Activated naive CD8-positive, alpha-beta T cell treated with anti-CD3 and anti-CD28 coated beads, Interleukin-2, amount 50 U/mL, for 24 hours (primary cell): ENCODE data around the gene INSM2.

ENCODE experiments used
- ATAC-seq: fragments of 150-1000 bp; cut with Tn5 transposase; one replicate; pipeline ENCODE4 v1.10.0; 2021
- DNase-seq: peaks from one replicate; pipeline ENCODE4 v3.0.0; 2021
- H3K27ac Mint-ChIP-seq: one replicate; pipeline ENCODE4 v1.8.0; 2021; ENCODE audit warnings: mild to moderate bottlenecking, mixed read lengths
- H3K27me3 Mint-ChIP-seq: one replicate; pipeline ENCODE4 v1.8.0; 2021; ENCODE audit warnings: mixed read lengths
- H3K36me3 Mint-ChIP-seq: one replicate; pipeline ENCODE4 v1.8.0; 2021; ENCODE audit warnings: low read depth, mixed read lengths
- H3K4me1 Mint-ChIP-seq: one replicate; pipeline ENCODE4 v1.8.0; 2021; ENCODE audit warnings: mixed read lengths
- H3K4me3 Mint-ChIP-seq: one replicate; pipeline ENCODE4 v1.8.0; 2021; ENCODE audit warnings: mild to moderate bottlenecking, moderate library complexity, mixed read lengths
- H3K9me3 Mint-ChIP-seq: one replicate; pipeline ENCODE4 v1.8.0; 2021; ENCODE audit warnings: mixed read lengths

Gene INSM2

DNA sequence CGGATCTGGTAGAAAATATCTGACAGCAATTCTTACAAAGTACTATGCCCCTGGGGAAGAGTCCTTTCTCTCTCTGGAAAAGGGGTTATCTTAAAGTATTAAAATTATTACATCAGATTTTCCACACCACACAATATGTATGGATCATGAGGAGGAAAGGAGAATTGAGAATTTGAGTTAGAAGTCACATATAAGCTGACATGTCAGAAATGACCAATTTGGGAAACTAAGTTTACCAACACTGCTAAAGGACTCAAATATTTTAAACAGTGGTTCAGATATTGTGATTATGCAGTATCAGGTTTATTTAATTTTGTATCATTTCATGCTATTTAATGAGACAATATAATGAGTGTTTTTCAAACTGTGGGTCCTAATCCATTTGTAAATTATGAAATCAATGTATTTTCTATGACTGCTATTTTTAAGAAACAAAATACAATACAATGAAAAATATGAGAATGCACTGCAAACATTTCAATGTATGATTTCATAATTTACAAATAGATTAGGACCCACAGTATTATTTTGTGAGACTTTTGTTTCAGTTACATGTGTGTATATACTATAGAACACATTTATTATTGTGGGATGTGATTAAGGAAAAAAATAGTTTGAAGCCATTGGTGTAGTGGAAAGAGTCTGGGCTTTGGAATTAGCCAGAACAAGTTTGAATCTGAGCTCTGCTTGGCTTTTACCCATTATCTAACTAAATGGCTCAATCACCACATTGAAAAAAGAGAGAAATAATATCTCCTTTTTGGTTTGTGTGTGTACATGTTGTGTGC lies 1.8 kb upstream of the INSM2 start:
- Mint-ChIP-seq H3K4me1 (peaks cover 14% of the 10 kb centered on the region), H3K4me3 (no peak overlapping the region), H3K27ac (no peak overlapping the region), H3K9me3 (no peaks in the 10 kb centered on the region), H3K27me3 (peaks cover 62% of the 10 kb centered on the region), H3K36me3 (no peaks in the 10 kb centered on the region)
- DNase-seq (no peak), ATAC-seq (no peak)

DNA sequence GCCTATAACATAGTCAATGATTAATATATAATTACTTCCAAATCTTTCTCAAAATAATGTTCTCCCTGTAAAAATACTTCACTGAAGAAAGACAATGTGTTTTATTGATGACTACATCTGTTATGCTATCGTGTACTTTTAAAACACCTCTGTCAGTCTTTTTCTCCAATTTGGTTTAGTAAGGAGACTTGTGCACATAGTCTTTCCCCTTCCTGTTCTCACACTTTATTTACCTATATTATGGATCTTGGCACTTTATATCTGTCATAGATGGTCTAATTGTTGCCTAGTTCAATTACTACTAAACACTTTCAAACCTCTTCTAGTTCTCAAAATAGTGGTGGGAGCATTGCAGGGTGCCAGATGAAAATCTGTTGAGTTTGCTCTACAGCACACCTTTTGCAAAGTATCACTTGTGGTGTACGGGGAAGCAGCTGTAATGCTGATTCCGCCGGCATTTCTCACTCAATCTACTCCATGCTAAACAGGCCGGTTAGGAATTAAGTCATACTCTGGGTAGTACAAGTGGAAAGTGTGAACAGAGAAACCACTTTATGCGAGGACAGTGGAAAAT lies 1.1 kb upstream of the INSM2 start:
- no peak overlapping the region for H3K27ac Mint-ChIP-seq
- peak; percentile 2 for DNase-seq
- peaks cover under 1% of the 10 kb centered on the region for H3K36me3 Mint-ChIP-seq
- H3K9me3 Mint-ChIP-seq, result no peaks in the 10 kb centered on the region
- H3K4me3 Mint-ChIP-seq, result peak overlapping the region; percentile 60
- no peak for ATAC-seq
- H3K4me1 Mint-ChIP-seq, result peaks cover 14% of the 10 kb centered on the region
- peaks cover 62% of the 10 kb centered on the region for H3K27me3 Mint-ChIP-seq

DNA sequence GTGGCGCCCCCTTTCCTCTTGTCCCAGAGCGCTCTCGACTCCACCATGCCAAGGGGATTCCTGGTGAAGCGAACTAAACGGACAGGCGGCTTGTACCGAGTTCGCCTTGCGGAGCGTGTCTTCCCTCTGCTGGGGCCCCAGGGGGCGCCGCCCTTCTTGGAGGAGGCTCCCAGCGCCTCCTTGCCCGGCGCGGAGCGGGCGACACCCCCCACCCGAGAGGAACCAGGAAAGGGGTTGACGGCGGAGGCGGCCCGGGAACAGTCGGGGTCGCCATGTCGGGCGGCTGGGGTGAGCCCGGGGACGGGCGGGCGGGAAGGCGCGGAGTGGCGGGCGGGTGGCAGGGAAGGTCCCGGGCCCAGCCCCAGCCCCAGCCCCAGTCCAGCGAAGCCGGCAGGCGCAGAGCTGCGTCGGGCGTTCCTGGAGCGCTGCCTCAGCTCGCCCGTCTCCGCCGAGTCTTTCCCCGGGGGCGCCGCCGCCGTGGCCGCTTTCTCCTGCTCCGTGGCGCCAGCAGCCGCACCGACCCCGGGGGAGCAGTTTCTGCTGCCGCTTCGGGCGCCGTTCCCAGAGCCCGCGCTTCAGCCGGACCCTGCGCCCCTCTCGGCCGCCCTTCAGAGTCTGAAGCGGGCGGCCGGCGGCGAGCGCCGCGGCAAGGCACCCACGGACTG lies 376 bp downstream of the INSM2 start:
- ATAC-seq, result no peak
- H3K27me3 Mint-ChIP-seq, result peaks cover 57% of the 10 kb centered on the region
- H3K4me3 Mint-ChIP-seq, result peak overlapping the region; percentile 68
- H3K4me1 Mint-ChIP-seq, result peaks cover 14% of the 10 kb centered on the region
- H3K27ac Mint-ChIP-seq, result no peak overlapping the region
- H3K36me3 Mint-ChIP-seq, result peaks cover 3% of the 10 kb centered on the region
- peak; percentile 7 for DNase-seq
- no peaks in the 10 kb centered on the region for H3K9me3 Mint-ChIP-seq

DNA sequence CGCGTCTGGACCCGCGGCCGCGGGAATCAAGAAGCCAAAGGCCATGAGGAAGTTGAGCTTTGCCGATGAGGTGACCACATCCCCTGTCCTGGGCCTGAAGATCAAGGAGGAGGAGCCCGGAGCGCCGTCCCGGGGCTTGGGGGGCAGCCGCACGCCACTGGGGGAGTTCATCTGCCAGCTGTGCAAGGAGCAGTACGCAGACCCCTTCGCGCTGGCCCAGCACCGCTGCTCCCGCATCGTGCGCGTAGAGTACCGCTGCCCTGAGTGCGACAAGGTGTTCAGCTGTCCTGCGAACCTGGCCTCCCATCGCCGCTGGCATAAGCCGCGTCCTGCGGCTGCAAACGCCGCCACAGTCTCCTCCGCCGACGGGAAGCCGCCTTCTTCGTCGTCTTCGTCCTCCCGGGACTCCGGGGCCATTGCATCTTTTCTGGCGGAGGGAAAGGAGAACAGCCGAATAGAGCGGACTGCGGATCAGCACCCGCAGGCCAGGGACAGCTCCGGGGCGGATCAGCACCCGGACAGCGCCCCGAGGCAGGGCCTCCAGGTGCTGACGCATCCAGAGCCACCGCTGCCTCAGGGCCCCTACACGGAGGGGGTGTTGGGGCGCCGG lies 1.0 kb downstream of the INSM2 start:
- no peaks in the 10 kb centered on the region for H3K9me3 Mint-ChIP-seq
- peak overlapping the region; percentile 68 for H3K4me3 Mint-ChIP-seq
- H3K36me3 Mint-ChIP-seq, result peaks cover 3% of the 10 kb centered on the region
- ATAC-seq (peak; percentile 80), DNase-seq (peak; percentile 76)
- H3K27ac Mint-ChIP-seq, result no peak overlapping the region
- H3K4me1 Mint-ChIP-seq, result peaks cover 14% of the 10 kb centered on the region
- H3K27me3 Mint-ChIP-seq, result peaks cover 53% of the 10 kb centered on the region

DNA sequence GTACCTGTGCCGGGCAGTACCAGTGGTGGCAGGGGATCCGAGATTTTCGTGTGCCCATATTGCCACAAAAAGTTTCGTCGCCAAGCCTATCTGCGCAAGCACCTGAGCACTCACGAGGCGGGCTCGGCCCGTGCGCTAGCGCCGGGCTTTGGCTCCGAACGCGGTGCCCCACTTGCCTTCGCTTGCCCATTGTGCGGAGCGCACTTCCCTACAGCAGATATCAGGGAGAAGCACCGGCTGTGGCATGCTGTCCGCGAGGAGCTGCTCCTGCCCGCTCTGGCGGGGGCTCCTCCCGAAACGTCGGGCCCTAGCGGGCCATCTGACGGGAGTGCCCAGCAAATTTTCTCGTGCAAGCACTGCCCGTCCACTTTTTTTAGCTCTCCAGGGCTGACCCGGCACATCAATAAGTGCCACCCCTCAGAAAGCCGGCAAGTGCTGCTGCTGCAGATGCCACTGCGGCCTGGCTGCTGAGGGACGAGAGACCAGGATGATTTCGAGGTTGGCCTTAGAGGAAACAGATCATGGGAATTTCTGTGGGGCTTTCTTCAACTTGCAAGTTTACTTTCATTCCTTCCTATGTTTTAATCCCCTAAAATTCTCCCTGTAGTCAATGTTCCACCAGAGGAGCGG lies 1.6 kb downstream of the INSM2 start:
- H3K4me3 Mint-ChIP-seq, result peak overlapping the region; percentile 68

DNA sequence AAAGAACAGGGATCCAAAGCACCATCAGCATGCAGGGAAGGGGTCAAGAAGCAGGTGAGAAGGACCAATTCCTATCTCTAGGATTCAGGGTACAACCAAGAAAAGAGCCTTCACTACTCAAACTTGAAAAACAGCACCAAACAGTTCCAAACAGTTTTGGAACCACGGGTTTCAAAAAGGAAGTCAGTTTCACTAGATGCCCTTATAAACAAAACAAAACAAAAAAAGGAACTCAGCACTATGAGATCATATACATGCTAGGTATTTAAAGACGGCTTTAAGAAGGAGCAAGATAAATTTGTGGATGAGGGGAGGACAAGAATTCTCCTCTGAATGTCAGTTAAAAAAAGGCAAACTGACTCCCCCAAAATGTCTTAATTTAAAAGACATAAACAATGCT lies 6.0 kb downstream of the INSM2 start:
- DNase-seq, result no peak
- Mint-ChIP-seq H3K36me3 (peaks cover 6% of the 10 kb centered on the region), H3K27ac (no peak overlapping the region), H3K27me3 (peaks cover 21% of the 10 kb centered on the region), H3K4me3 (no peak overlapping the region), H3K9me3 (no peaks in the 10 kb centered on the region), H3K4me1 (peaks cover 8% of the 10 kb centered on the region)
- no peak for ATAC-seq

More for the DNA sequence above, 1.6 kb downstream of the INSM2 start:
- Mint-ChIP-seq H3K4me1 (peaks cover 14% of the 10 kb centered on the region), H3K9me3 (no peaks in the 10 kb centered on the region), H3K27ac (no peak overlapping the region), H3K36me3 (peaks cover 3% of the 10 kb centered on the region), H3K27me3 (peaks cover 47% of the 10 kb centered on the region)
- no peak for ATAC-seq
- DNase-seq, result no peak

DNA sequence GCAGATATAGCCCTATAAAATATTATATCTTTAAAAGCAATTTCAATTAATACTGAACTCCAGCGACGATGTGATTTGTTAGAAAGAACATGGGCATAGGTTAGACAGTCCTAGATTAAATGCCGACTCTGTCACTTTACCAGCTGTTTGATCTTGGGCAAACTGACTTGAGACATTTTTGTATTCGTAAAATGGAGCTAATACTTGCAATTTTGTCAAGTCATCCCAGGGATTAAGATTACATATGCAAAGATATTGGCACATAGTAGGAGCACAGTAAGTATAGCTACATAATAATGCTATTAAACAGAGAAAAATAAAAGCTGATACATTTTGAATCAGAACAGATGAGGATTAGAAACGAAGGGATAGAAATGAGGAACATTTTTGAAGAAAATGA lies 9.0 kb downstream of the INSM2 start:
- H3K4me1 Mint-ChIP-seq, result no peaks in the 10 kb centered on the region
- ATAC-seq, result no peak
- peaks cover 4% of the 10 kb centered on the region for H3K36me3 Mint-ChIP-seq
- H3K9me3 Mint-ChIP-seq, result no peaks in the 10 kb centered on the region
- no peak overlapping the region for H3K27ac Mint-ChIP-seq
- no peak overlapping the region for H3K4me3 Mint-ChIP-seq
- DNase-seq, result no peak
- H3K27me3 Mint-ChIP-seq, result no peaks in the 10 kb centered on the region

DNA sequence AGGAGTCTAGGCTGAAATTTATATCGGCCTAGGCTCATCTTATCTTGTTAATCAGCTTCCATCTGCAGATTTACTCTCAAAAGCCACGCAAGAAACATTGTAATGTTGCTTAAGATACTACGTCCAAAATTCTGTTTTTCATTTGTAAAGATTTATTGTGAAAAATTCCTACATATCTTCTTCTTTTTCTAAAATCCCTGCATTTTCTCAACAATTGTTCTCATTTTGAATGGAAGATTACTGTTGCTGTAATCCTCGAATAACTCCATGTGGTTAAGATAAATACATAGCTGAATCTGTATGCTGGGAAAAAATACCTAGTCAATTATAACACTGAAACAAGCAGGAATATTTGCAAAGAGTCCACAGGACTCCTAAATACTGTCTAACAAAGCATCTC lies 15.6 kb downstream of the INSM2 start:
- Mint-ChIP-seq H3K36me3 (peaks cover 3% of the 10 kb centered on the region), H3K4me3 (no peak overlapping the region), H3K4me1 (no peaks in the 10 kb centered on the region), H3K27me3 (no peaks in the 10 kb centered on the region), H3K9me3 (no peaks in the 10 kb centered on the region), H3K27ac (no peak overlapping the region)
- no peak for ATAC-seq
- no peak for DNase-seq

DNA sequence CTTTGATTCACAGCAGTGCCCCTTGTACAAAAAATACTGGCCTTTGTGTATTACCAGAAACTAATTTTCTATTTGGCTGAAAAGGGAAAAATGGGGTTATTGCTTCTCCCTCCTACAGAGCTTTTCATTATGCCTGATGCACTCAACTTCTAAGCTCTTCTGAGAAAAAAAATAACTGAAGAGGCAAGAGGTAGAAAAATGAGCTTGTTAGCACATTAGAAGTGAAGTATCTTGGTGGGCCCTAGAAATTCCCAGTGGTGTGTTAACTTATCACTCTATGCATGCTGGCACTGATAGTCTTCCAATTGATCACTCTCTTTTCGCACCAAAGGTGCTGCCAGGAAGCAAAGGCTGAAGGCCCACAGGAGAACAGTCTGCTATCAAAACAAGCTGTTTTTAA lies 17.1 kb downstream of the INSM2 start:
- peaks cover 3% of the 10 kb centered on the region for H3K36me3 Mint-ChIP-seq

DNA sequence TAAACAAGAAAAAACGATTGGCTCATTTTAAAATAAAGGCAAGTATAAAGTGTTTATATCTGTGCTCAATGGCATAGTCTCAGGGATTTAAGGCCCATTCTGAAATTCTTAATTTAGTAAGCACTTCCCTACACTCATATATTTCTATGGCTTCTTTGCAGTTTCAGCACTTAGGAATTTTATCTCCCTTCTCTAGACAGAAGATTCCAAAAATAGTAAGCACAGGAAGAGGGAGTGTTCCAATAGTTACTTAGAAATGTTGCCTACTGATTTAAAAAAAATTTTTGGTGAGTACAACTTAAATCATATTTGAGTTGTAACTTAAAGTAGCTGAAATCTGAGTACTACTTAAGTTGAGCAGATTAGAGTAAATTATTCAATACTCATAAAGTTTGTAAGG lies 19.8 kb downstream of the INSM2 start:
- Mint-ChIP-seq H3K27me3 (no peaks in the 10 kb centered on the region), H3K4me1 (no peaks in the 10 kb centered on the region), H3K36me3 (no peaks in the 10 kb centered on the region), H3K27ac (no peak overlapping the region), H3K4me3 (no peak overlapping the region), H3K9me3 (no peaks in the 10 kb centered on the region)
- ATAC-seq, result no peak
- no peak for DNase-seq

More for the DNA sequence above, 17.1 kb downstream of the INSM2 start:
- H3K4me1 Mint-ChIP-seq, result no peaks in the 10 kb centered on the region
- H3K27ac Mint-ChIP-seq, result no peak overlapping the region
- H3K9me3 Mint-ChIP-seq, result no peaks in the 10 kb centered on the region
- ATAC-seq, result no peak
- H3K27me3 Mint-ChIP-seq, result no peaks in the 10 kb centered on the region
- DNase-seq, result no peak
- H3K4me3 Mint-ChIP-seq, result no peak overlapping the region

DNA sequence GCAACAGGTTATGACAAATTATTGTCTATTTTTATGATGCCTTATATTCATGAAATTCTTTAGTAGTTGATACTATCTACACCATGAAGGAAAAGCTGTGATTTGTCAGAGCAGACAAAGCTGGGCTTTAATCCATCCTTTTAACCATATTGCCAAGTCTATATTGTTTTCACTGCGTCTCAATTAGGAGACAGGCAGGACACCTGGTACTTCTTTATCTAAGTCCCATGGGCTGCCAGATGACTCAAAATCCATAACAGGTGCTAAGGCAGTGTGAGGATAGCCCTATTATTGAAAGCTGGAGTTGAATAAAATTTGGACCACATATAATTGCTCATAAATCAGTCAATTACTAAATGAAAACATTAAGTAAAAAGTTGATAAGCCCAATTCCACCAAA lies 22.6 kb downstream of the INSM2 start:
- DNase-seq, result no peak
- Mint-ChIP-seq H3K27me3 (no peaks in the 10 kb centered on the region), H3K4me3 (no peak overlapping the region), H3K36me3 (no peaks in the 10 kb centered on the region), H3K9me3 (no peaks in the 10 kb centered on the region), H3K4me1 (no peaks in the 10 kb centered on the region), H3K27ac (no peak overlapping the region)
- no peak for ATAC-seq

DNA sequence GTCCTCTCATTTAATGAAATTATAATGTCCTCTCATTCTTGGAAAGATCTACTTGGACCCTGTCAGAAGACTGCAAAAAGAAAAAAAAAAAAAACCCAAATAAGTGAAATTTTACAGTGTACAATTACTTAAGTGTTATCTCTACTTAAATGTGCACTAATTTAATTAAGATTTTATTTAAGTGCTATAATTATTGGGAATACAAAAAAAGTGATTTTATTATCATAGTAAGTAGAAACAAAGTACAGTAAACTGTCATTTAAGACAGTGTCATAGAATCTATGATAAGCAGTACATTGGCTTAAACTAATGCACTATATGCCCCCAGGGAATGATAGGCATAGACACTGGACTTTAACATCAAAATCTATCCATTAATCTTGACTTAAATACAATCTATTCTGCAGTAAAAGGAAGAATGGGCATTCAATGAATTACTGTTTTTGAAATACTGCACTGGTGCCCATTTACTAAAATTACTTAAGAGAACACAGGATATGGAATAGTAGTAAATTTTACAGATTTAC lies 23.3 kb downstream of the INSM2 start:
- no peaks in the 10 kb centered on the region for H3K4me1 Mint-ChIP-seq
- H3K27ac Mint-ChIP-seq, result no peak overlapping the region
- no peak overlapping the region for H3K4me3 Mint-ChIP-seq
- DNase-seq (no peak), ATAC-seq (no peak)
- no peaks in the 10 kb centered on the region for H3K27me3 Mint-ChIP-seq
- no peaks in the 10 kb centered on the region for H3K9me3 Mint-ChIP-seq
- H3K36me3 Mint-ChIP-seq, result no peaks in the 10 kb centered on the region

DNA sequence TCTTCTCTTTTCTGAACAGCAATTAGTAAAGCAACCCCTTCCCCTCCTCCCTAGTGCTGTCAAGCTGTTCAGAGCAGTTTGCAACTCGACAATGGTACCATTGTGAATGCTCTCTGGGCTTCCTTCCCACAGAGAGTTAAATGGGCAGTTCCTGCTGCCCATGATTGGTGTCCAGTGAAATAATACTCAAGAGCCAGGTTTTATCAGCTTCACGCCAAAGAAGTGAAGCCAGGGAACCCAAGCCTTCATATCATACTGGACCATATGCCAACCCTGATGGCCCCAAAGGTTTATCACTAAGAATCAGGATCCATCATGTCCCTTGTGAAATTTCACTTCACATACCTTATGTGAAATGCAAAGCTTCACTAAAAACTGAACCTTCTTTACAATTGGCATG lies 24.7 kb downstream of the INSM2 start:
- H3K36me3 Mint-ChIP-seq, result no peaks in the 10 kb centered on the region
- no peaks in the 10 kb centered on the region for H3K9me3 Mint-ChIP-seq
- ATAC-seq (no peak), DNase-seq (no peak)
- no peaks in the 10 kb centered on the region for H3K4me1 Mint-ChIP-seq
- no peaks in the 10 kb centered on the region for H3K27me3 Mint-ChIP-seq
- no peak overlapping the region for H3K27ac Mint-ChIP-seq
- H3K4me3 Mint-ChIP-seq, result no peak overlapping the region

DNA sequence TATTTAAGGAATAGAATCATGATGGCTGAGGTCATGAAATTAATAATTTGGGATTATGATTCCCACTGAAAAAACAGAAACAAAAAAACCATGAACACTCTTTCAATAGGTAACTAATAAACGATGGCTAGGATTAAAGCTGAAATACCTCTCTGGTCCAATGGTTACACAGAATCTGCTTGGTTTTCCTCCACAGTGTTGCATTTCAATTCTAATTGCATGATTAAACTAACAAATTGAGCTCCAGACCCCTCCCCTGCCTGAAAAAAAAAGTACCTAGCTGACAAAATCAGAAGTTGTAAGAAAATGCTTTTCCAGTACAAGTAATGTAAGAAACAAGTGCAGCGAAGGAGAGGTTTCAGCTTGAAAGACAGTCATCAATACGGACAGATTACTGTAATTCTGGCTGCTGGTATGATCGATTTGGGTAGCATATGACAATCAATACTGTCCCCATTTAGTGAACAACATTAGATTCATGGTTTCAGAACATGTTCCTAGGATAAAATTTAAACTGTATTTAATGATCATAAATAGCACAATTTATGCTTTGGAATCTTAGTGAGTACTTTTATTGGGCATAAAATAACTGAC lies 32.0 kb downstream of the INSM2 start:
- H3K36me3 Mint-ChIP-seq, result peaks cover 6% of the 10 kb centered on the region
- no peak for ATAC-seq
- no peaks in the 10 kb centered on the region for H3K9me3 Mint-ChIP-seq
- H3K27ac Mint-ChIP-seq, result no peak overlapping the region
- no peak overlapping the region for H3K4me3 Mint-ChIP-seq
- H3K4me1 Mint-ChIP-seq, result no peaks in the 10 kb centered on the region
- H3K27me3 Mint-ChIP-seq, result no peaks in the 10 kb centered on the region
- DNase-seq, result no peak
